ENCODE results near the gene WDR18.

WDR18 gene

DNA sequence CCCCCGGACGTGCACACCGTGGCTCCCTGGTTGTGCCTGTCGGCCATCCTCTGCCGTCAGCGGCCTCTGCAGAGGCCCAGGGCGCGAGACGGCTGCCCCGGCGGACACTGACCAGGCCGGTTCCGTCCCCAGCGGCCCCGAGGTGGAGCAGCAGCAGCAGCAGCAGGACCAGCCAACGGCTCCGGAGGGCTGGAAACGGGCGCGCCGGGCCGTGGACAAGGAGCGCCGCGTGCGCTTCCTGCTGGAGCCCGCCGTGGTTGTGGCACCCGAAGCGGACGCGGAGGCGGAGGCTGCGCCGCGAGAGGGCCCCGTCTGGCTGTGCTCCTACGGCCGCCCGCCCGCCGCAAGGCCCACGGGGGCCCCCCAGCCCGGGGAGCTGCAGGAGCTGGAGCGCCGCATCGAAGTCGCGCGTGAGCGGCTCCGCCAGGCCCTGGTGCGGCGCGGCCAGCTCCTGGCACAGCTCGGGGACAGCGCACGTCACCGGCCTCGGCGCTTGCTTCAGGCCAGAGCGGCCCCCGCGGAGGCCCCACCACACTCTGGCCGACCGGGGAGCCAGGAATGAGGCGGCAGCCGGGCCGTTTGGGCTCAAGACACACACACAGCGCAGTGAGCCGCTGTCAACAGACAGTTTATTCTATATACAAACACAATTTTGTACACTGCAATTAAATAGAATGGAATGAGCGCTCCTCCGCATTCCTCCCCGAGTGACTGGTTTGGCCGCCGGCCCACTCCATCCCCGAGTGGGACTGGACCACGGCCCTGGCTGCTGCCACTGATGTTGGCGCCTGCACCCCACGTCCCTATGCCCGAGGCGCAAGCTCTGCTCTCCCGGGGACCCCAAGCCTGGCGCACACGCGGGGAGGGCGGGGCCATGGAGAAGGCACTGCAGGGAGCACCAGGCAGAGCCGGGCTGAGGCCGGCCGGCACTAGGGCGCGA, 25.2 kb downstream of the WDR18 start:
- H3K4me3 ChIP-seq (ENCODE audit: low read depth, low read length, poor library complexity, severe bottlenecking) = no peak overlapping the region
- no peaks in the 10 kb centered on the region for H3K9me3 ChIP-seq (ENCODE audit: low read length)
- H3K27ac ChIP-seq (ENCODE audit: low read depth, low read length, poor library complexity, severe bottlenecking) = no peak overlapping the region
- H3K9me2 ChIP-seq (ENCODE audit: low read depth, low read length) = no peaks in the 10 kb centered on the region
- H3K4me2 ChIP-seq (ENCODE audit: low read length) = no peak overlapping the region
- H3F3A ChIP-seq (ENCODE audit: insufficient read depth, low read length) = no peaks in the 10 kb centered on the region
- H3K4me1 ChIP-seq (ENCODE audit: insufficient read depth, low read length, severe bottlenecking) = no peaks in the 10 kb centered on the region
- H4K20me1 ChIP-seq (ENCODE audit: insufficient read depth, low read length) = no peaks in the 10 kb centered on the region
- H3K27me3 ChIP-seq (ENCODE audit: insufficient read depth, low read length) = no peaks in the 10 kb centered on the region
- no peak for TF ChIP-seq EZH2 (IDR thresholded peaks at IDR 0.05; ENCODE audit: borderline replicate concordance, low read length)
- no peak for TF ChIP-seq CTCF (IDR thresholded peaks at IDR 0.05; ENCODE audit: low read length)
- no peak overlapping the region for H3K9ac ChIP-seq (ENCODE audit: low read length)
- H2AFZ ChIP-seq (ENCODE audit: low read length) = no peak overlapping the region
- H3K36me3 ChIP-seq (ENCODE audit: insufficient read depth, low read length) = peaks cover 56% of the 10 kb centered on the region
- H3K79me2 ChIP-seq (ENCODE audit: insufficient read depth, low read length) = no peaks in the 10 kb centered on the region

DNA sequence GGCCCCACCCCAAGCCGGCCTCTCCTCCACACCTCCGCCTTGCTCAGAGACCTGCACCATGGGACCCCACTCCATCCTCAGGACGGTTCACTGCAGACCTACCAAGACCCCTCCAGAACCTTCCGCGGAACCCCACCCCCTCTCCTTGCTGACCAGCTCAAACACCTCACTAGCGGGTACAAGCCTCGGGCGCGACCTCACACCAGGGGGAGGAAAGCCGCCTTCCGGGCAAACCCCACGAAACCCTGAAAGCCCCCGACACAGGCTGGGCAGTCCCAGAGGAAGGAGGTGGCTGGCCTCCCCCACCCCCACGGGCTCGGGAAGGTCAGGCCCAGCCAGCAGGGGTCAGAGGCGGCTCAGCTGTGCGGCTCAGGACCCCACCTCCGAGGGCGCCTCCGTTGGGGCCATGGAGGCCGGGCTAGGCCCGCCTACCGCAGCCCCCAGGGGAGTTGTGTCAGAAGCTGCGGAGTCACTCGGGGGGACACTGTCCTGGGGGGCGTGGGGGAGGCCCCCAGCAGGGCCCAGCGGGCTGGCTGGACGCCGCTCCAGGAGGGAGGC, 25.9 kb downstream of the WDR18 start:
- Histone ChIP-seq H3K9ac (ENCODE audit: low read length) (no peak overlapping the region), H3K4me1 (ENCODE audit: insufficient read depth, low read length, severe bottlenecking) (no peaks in the 10 kb centered on the region), H3K27me3 (ENCODE audit: insufficient read depth, low read length) (no peaks in the 10 kb centered on the region), H3F3A (ENCODE audit: insufficient read depth, low read length) (no peaks in the 10 kb centered on the region), H3K4me3 (ENCODE audit: low read depth, low read length, poor library complexity, severe bottlenecking) (no peak overlapping the region), H3K27ac (ENCODE audit: low read depth, low read length, poor library complexity, severe bottlenecking) (no peak overlapping the region), H3K9me3 (ENCODE audit: low read length) (no peaks in the 10 kb centered on the region), H2AFZ (ENCODE audit: low read length) (no peak overlapping the region), H3K4me2 (ENCODE audit: low read length) (no peak overlapping the region), H3K79me2 (ENCODE audit: insufficient read depth, low read length) (peaks cover 1% of the 10 kb centered on the region; the same call in 1 of the 2 replicates), H3K9me2 (ENCODE audit: low read depth, low read length) (no peaks in the 10 kb centered on the region), H3K36me3 (ENCODE audit: insufficient read depth, low read length) (peaks cover 64% of the 10 kb centered on the region), H4K20me1 (ENCODE audit: insufficient read depth, low read length) (no peaks in the 10 kb centered on the region)
- TF ChIP-seq CTCF (IDR thresholded peaks at IDR 0.05; ENCODE audit: low read length) = no peak
- TF ChIP-seq EZH2 (IDR thresholded peaks at IDR 0.05; ENCODE audit: borderline replicate concordance, low read length) = no peak

- H3K36me3 ChIP-seq (ENCODE audit: insufficient read depth, low read length) = peaks cover 69% of the 10 kb centered on the region
- H2AFZ ChIP-seq (ENCODE audit: low read length) = no peak overlapping the region
- H3K9ac ChIP-seq (ENCODE audit: low read length) = no peak overlapping the region
- H3K9me3 ChIP-seq (ENCODE audit: low read length) = no peaks in the 10 kb centered on the region
- H3K4me3 ChIP-seq (ENCODE audit: low read depth, low read length, poor library complexity, severe bottlenecking) = no peak overlapping the region
- H3K9me2 ChIP-seq (ENCODE audit: low read depth, low read length) = no peaks in the 10 kb centered on the region
- TF ChIP-seq CTCF (IDR thresholded peaks at IDR 0.05; ENCODE audit: low read length) (no peak), EZH2 (IDR thresholded peaks at IDR 0.05; ENCODE audit: borderline replicate concordance, low read length) (no peak)
- no peaks in the 10 kb centered on the region for H3K27me3 ChIP-seq (ENCODE audit: insufficient read depth, low read length)
- H3K27ac ChIP-seq (ENCODE audit: low read depth, low read length, poor library complexity, severe bottlenecking) = no peak overlapping the region
- peaks cover 7% of the 10 kb centered on the region for H3K4me1 ChIP-seq (ENCODE audit: insufficient read depth, low read length, severe bottlenecking)
- H3K79me2 ChIP-seq (ENCODE audit: insufficient read depth, low read length) = peaks cover 9% of the 10 kb centered on the region
- H4K20me1 ChIP-seq (ENCODE audit: insufficient read depth, low read length) = no peaks in the 10 kb centered on the region
- H3F3A ChIP-seq (ENCODE audit: insufficient read depth, low read length) = no peaks in the 10 kb centered on the region
- no peak overlapping the region for H3K4me2 ChIP-seq (ENCODE audit: low read length)
These were observed 26.7 kb downstream of the WDR18 start for GRCh38 chr19:1010586-1011510.

Measured in OCI-LY1 (cell line).